Choroid plexus epithelial cell (primary cell): Measurements from ENCODE around the gene C19orf38.

Source experiments
- DNase-seq: peaks from one replicate; pipeline ENCODE4 v3.0.0-alpha.2; 2010; ENCODE audit warnings: low read depth
- H3K4me3 ChIP-seq: 2 replicates; pipeline ENCODE4 v1.5.1; 2011; ENCODE audit warnings: low read depth, mild to moderate bottlenecking, control low read depth, low read length, moderate library complexity
- TF ChIP-seq, protein P1 (sequence below): conservative IDR thresholded peaks from 2 replicates; pipeline ENCODE4 v1.5.1; 2011; ENCODE audit warnings: low read depth, mild to moderate bottlenecking, control low read depth, inconsistent platforms, low read length, moderate library complexity

The C19orf38 gene

GRCh38 chr19:10889880-10890279, 41.7 kb downstream of the C19orf38 start:
- no peak for DNase-seq
- H3K4me3 ChIP-seq = no peak overlapping the region
- TF ChIP-seq, protein P1, sequence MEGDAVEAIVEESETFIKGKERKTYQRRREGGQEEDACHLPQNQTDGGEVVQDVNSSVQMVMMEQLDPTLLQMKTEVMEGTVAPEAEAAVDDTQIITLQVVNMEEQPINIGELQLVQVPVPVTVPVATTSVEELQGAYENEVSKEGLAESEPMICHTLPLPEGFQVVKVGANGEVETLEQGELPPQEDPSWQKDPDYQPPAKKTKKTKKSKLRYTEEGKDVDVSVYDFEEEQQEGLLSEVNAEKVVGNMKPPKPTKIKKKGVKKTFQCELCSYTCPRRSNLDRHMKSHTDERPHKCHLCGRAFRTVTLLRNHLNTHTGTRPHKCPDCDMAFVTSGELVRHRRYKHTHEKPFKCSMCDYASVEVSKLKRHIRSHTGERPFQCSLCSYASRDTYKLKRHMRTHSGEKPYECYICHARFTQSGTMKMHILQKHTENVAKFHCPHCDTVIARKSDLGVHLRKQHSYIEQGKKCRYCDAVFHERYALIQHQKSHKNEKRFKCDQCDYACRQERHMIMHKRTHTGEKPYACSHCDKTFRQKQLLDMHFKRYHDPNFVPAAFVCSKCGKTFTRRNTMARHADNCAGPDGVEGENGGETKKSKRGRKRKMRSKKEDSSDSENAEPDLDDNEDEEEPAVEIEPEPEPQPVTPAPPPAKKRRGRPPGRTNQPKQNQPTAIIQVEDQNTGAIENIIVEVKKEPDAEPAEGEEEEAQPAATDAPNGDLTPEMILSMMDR = no peak

- no peak overlapping the region for H3K4me3 ChIP-seq
- DNase-seq = no peak
- TF ChIP-seq, protein P1 = no peak
Measured at GRCh38 chr19:10891405-10892086, 43.3 kb downstream of the C19orf38 start.

- DNase-seq = no peak
- TF ChIP-seq, protein P1 = no peak
- no peak overlapping the region for H3K4me3 ChIP-seq
Measured at GRCh38 chr19:10892256-10892655, 44.0 kb downstream of the C19orf38 start.

- H3K4me3 ChIP-seq = no peak overlapping the region
- DNase-seq = no peak
- TF ChIP-seq, protein P1 = no peak
Measured at GRCh38 chr19:10894911-10895213, 46.6 kb downstream of the C19orf38 start.

GRCh38 chr19:10895363-10895762, 47.1 kb downstream of the C19orf38 start:
- H3K4me3 ChIP-seq = no peak overlapping the region
- TF ChIP-seq, protein P1 = no peak
- no peak for DNase-seq

GRCh38 chr19:10895920-10896319, 47.7 kb downstream of the C19orf38 start:
- H3K4me3 ChIP-seq = no peak overlapping the region
- no peak for DNase-seq
- TF ChIP-seq, protein P1 = peak; percentile 18

DNA sequence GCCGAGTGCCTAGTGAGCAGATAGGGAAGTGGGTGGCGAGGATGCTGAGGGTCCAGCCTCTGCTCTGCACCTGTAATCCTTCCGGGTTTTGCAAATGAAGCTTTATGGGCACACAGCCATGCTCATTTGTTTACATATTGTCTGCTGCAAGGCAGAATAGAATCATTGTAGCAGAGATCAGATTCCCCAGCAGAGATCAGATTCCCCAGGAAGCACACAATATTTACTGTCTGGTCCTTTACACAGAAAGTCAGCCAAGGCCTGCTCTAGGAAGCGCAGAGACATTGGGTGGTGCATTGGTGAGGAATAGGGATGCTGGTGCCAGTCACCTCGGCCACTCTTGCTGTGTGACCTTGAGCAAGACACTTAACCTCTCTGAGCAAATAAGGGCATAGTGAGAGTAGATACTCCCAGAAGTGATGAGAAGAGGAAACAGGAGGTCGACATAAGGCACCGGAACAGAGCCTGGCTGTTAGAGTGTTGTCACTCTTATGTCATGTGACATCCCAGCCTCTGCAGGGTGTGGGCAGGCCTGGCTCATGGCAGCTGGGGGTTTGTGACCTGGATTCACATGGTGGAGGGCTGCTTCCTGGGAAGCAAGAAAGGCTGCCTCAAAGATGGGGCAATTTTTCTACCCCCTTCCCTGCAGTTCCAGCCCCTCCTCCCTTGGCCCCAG, 48.8 kb downstream of the C19orf38 start:
- H3K4me3 ChIP-seq = no peak overlapping the region
- peak; percentile 58 for DNase-seq
- TF ChIP-seq, protein P1 = no peak
